NCI-H748 treated with DMSO at 0.1 percent for 48 hours (cell line): ENCODE results near the gene TRIM33.
"Not testable (repeated sequence)": the region's sequence is repeated elsewhere in the genome, so short reads cannot be mapped to it uniquely, and the experiment has no call there.

ENCODE experiments used
- DNase-seq: peaks from one replicate; lab custom pipeline; 2025; lab: John Stamatoyannopoulos, UW

Gene TRIM33

DNA sequence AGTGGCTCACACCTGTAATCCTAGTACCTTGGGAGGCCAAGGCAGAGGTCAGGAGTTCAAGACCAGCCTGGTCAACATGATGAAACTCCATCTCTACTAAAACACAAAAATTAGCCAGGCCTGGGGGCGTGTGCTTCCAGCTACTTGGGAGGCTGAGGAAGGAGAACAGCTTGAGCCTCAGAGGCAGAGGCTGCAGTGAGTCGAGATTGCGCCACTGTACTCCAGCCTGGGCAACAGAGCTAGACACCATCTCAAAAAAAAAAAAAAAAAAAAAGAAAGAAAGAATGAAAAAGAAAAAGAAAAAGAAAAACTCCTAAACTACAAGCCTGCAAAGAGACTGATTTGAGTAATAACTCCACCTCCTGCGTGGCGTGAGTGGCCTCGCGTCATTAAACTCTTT is 92.1 kb downstream of the TRIM33 start:
- not testable (repeated sequence) for DNase-seq

DNA sequence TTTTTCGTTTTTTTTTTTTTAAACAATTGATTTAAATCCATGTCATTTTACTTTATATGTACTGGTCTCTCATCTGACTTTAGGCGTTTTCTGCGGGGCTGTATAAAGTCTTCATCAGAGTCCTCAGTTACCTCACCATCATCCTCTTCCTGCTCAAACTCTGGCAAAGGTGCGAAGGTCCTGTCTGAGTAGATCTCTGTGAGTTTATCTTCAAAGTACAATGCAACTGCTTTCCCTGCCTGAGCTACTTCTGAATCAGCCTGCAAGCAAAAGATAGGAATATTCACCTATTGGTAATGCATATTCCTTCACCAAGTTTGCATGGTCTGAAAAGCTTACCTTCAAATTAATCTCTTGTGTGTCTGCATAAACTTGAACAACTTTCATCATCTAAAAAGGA is 113.4 kb downstream of the TRIM33 start:
- no peak for DNase-seq

DNA sequence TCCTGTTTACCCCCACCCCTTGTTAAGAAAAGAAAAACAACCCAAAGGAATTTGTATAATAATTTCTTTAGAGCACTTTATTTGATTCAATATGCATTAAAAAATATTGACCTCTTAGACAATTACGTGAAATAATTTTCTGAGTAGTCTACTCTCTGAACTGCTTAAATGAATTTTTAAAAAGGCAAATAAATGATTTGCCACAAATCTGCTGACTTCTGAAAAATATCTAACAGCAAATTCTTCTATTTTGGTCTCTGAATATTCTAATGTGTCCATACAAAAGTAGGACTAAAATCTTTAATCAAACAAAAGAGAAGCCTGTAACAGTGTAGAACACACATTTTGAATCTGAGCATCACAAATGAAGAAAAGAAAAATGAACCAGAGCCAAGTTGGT is 115.1 kb downstream of the TRIM33 start:
- DNase-seq: no peak

DNA sequence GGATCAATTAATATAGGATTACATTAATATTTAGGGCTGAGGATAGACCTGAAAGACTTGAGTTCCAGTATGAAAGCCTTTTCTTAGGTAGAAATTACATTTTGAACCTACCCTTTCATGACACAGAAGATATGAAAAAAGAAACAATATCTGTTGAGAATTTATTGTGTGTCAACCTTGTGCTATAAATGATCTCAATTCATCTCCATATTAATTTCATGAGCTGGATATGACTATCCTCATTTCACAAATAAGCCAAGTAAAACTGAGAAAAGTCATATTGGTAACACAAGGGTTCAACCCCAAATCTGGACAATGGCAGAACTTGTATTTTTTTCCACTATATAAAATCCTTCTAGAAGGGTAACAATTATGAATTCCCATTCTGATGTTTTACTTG is 120.0 kb downstream of the TRIM33 start:
- no peak for DNase-seq

DNA sequence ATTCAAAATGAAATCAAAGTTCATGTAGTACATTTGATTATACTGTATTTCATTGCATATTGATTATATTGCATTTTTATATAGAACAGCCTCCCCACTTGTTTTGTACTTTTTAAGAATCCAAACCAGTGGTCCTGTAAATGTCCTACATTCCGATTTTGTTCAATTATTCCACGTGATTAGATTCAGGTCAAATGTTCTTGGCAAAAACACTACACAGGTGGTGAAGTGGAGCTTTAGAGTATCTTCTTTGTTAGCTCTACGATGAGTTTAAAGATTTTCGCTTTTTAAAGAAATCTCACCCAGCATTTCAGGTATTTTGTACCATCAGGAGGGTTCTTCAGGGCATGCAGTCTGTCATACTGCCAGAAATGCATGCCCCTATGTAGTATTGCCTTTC is 120.6 kb downstream of the TRIM33 start:
- no peak for DNase-seq

DNA sequence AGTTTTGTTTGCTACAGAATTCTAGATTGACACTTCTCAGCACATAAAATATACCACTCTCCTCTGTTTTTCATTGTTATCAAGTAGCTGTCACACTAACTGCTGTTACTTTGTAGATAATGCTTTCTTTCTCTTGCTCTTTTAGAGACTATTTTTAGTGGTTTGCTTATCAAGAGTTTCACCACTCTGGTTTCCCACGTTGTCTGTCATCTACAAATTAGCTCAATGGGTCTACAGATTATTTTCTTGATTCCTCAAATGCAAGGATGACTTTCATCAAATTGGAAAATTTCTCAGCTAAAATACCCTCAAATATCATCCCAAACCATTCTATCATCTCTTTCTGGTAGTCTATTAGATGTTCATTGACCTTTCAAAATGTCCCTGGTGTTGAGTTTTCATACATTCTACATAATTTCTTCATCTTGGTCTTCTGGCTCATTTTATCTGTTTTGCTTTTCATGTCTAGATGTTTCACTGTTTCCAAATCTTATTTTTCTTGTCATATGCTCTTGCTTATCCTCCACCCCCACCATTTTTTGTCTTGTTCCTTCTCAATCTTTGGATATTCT is 122.5 kb downstream of the TRIM33 start:
- DNase-seq: no peak

DNA sequence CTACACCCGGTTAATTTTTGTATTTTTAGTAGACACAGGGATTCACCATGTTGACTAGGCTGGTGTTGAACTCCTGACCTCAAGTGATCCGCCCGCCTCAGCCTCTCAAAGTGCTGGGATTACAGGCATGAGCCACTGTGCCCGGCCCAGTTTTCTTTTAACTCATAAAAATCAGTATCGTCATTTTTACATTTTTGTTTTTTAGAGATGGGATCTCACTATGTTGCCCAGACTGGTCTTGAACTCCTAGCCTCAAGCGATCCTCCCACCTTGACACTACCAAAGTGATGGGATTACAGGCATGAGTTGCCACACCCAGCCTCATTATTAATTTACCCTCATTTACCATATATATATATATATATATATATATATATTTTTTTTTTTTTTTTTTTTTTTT is 123.4 kb downstream of the TRIM33 start:
- DNase-seq: not testable (repeated sequence)

DNA sequence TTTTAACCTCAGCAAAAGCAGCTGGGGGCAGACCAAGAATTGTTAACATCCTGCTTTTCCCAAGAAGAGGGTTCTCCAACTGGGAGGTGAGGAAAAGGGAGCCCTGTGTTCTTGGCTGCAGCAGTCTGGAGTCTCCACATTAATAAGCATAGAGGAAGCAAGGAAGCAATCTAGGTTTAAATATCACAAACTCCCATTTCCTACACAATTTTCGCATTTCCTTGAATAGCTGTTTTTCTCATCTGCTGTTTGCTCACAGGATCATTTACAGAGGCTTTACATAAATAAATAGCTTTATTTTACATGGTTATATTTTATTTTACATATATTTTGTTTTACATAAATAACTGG is 124.0 kb downstream of the TRIM33 start:
- no peak for DNase-seq

DNA sequence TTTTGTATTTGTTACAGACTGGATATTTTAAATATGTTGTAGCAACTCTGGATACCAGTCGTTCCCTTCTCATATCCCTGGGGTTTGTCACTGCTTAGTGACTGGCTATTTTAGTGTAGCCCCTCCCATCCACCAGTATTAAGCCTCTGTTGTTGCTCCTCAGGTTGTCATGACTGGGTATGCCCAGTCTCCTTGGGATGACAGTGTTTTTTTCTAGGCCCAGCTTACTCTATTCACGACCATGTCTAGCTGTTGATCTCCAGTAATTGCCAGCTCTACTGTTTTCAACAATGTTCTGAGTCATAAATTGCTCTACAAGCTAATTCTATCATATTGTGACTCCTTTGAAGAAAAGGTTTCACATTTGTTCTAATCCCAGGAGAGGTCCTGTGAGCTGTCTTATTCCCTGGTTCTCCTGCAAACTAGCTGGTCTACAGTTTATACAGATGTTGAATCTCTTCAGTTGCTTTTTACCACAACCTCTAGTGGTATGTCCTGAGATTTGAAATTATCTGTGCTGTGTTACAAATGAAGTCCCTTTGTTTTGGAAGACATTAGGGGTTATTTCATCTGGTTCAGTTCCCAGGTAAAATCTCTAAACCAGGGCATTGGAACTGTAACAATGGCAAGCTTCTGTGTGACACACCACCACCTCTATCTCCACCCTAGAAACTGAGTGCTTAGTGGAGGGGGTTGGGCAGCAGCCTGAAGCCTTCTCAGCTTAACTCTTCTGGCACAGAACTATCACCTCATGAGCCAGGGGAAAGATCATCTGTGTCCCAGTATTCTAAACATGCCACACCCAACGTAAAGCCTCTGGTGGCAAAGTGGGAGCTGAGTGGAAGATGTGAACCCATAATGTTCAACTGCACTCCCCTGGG is 124.6 kb downstream of the TRIM33 start:
- DNase-seq: no peak

DNA sequence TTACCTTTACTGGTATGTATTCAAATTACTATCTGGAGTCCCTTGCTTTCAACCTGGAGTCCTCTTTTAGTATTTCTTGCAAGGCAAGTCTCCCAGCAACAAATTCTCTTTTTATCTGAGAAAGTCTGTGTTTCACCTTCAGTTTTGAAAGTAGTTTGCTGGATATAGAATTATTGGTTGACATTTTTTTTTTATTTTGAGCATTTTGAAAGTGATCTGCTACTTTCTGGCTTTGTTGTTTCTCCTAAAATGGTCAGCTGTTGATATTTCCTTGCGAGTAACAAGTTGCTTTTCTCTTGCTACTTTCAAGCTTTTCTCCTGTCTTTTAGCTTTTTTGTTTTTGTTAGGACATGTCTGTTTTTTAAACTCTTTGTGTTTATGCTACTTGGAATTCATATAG is 126.1 kb downstream of the TRIM33 start:
- no peak for DNase-seq

DNA sequence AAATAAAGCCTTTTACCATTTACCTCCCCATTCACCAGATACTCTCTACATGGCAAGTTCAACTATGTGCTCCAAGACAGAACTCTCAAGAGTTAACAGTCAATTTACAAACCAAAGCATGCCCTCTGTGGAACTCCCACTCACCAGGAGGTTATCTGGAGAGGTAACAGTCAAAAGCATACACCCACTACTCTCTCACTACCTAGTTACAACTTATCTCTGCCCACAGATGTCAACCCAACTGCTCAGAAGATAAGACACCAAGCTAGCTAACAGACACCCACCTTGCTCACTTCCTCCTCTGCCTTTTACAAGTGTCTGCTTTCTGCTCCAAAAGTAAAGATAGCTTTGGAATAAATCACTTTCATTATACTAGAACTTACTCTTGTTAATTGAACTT is 131.0 kb downstream of the TRIM33 start:
- DNase-seq: no peak

DNA sequence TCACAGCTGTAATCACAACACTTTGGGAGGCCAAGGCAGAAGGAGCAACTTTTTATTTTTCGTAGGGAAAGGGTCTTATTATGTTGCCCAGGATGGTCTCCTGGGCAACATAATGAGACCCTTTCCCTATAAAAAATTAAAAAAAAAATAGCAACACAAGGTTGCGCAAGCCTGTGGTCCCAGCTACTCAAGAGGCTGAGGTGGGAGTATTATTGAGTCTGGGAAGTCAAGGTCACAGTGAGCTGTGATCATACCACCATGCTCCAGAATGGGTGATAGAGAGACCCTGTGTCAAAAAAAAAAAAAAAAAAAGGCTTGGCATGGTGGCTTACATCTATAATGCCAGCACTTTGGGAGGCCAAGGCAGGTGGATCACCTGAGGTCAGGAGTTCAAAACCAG is 131.6 kb downstream of the TRIM33 start:
- DNase-seq: no peak

DNA sequence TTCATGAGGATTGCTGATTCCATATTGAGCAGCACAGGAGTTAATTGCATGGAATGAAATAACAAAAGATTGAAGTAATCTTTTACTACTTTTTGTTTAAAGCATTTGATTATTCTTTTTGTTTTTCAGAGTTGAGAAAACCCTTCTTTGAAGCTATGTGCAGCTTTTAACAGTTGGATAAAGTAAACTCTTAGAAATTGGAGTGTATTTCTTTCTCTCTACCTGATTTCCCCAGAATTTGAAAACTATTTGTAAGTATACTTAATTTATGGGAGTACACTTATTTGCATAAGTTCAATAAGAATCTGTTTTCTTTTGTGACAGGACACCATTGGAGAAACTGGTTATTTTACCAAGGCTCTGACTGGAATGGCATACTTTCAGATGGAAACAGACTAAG is 133.6 kb downstream of the TRIM33 start:
- no peak for DNase-seq

DNA sequence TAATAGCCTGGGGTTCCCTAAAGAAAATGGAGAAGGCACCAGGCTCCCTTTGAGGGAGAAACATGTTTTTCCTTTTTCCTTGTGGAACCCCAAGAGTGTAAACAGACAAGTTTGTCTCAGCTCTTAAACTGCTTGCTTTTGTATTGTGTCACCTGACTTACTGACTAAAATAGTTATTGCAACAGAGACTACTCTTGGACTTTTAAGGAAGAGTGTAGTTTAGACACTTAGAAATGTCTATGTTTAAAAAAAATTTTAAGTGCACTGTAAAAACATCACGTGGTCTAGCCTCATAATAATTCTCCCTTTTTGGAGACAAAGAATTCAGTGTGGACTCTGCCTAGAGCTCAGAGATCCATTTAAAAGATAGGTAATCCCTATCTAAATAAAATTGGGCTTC is 141.1 kb downstream of the TRIM33 start:
- DNase-seq: no peak

DNA sequence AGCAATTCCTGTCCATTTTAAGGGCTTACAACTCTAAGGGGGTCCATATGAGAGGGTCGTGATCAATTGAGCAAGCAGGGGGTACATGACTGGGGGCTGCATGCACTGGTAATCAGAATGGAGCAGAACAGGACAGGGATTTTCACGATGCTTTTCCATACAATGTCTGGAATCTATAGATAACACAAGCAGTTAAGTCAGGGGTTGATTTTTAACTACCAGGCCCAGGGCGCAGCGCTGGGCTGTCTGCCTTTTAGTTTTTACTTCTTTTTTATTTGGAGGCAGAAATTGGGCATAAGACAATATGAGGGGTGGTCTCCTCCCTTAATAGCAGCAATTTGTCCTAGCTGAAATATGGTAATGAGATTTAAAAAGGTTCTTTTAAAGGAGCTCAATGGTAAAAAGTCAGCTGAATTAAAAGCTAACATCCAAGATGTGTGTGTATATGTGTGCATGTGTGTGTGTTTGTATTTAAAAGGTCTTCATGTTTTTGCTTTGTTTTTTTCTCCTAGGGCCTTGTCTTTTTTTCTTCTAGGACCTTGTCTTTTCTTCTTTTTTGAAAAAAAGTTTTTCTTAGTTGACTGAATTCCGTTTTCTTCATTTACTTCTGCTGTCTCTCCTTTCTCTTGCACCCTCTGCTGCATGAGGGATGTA is 141.6 kb downstream of the TRIM33 start:
- not testable (repeated sequence) for DNase-seq

DNA sequence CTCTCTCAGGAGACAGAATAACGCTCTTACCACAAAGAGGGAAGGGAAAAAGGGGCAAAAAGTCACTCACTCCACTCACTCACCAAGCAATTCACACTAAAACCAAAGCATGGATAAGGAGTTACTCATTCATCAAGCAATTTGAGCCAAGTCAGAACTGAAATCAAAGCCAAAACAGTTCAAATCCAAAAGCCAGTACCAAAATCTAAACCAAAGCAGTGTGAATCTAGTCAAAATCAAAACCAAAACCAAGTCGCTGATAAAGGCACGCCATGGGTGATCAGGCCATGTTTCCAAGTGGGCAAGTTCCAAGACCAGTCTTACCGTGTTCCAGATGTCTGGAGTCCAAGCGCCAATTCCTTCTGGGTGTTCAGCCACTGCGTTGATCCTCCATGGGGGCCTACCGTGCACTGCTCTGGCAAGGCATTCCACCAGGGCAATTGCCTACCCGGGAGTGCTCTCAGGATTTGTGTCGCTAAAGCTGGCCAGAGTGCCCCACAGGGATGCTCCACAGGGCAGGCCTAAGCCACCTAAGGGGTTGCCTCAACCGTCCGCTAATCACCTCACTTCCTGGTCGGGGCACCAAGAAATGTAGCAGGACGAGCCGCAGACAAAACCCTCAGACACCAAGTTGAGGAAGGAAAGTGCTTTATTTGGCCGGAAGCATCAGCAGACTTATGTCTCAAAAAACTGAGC is 142.3 kb downstream of the TRIM33 start:
- DNase-seq: no peak

DNA sequence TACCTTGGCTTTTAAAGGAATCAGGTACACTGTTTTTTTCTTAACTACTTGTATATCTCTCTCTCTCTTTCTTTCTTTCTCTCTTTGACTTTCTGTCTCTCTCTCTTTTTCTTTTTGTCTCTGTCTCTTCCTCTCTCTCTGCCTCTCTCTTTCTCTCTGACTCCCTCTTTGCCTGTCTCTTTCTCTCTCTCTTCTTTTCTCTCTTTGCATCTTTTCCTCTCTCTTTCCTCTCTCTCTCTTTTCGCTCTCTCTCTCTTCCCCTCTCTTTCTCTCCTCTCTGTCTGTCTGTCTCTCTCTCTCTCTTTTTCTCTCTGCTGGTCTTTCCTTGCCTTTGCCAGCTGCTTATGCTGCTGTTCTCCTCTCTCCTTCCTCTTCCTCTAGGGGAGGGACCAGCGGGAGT is 143.2 kb downstream of the TRIM33 start:
- no peak for DNase-seq

DNA sequence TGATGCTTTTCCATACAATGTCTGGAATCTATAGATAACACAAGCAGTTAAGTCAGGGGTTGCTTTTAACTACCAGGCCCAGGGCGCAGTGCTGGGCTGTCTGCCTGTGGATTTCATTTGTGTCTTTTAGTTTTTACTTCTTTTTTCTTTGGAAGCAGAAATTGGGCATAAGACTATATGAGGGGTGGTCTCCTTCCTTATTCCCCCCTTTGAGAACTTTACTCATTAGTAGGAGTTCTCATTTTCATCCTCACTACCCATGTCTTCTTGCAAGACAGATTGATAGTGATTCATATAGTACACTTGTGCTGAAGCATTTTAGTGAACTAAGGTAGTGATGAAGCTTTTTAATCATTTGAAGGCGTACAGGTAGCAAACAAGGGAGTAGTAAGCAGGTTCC is 147.8 kb downstream of the TRIM33 start:
- DNase-seq: not testable (repeated sequence)

DNA sequence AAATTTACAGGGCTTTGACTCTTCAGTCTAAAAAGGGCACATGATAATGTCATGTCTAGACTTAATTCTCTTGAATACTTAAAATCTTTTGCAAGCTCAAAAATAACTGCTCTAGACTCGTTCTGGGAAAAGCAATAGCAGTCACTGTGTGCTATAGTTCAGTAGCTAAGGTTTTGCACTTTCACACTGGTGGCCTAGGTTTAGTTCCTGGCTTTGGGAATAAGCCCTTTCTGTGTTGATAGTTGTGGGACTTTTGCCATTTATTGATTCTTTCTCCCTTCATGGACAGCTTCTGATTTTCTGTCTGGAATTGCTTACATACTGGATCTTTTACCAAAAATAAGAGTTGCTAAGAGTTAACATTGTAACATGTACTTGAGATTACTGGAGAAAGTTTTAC is 151.2 kb downstream of the TRIM33 start:
- no peak for DNase-seq

DNA sequence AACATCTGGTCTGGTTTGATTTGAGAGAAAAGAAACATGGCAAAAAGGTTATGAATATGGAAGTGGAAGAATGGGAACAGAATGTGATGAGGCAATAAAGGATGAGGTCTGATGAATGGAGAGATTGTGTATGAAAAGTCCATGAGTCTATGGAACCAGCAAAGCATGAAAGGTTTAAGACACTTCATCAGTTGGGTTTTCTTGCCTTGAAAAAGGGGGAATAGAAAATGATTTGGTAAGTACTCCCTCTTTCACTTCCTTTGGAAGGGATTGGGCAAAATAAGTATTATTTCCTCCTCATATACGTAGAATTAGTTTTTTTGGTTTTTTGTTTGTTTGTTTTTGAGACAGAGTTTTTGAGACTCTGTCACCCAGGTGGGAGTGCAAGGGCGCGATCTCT is 155.8 kb downstream of the TRIM33 start:
- no peak for DNase-seq

DNA sequence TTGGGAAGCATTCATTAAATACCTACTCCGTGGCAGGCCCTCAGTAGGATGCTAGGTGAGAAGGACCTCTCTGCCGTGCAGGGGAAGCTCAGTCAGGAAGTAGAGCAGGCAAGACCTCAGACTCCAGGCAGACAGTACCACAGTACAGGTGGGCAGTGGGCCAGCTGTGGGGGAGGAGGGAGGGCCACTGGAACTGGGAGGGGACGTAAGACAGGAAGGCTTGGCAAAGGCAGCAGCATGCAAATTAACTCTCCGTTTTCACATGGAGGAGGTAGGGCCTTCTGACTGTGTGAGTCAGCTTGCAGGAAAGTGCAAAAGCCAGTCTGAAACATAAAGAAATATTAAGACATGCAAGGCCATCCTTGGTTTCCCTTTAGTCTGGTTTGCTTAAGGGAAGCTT is 157.7 kb downstream of the TRIM33 start:
- DNase-seq: no peak

DNA sequence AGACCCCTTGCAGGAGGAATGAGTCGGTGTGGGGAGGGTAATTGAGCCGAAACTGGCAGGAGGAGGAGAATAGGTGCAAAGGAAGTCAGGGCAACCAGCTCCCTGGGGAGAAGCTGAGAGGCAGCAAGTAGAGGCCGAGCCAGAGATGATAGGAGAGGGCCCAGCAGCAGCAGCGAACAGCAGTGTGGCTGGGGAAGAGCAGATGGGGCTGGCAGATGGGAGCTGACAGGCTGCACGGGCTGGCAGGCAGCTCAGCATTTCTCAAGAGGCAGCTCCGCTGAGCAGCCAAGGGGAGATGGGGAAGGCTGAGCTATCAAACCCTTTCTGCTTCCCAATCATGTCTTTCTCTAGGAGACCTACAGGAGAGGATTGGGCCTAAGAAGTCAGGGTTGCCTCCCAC is 158.2 kb downstream of the TRIM33 start:
- no peak for DNase-seq
